Stromal cell of bone marrow (primary cell): ENCODE measurements around the gene NOTCH1.

Experiments used
- DNase-seq: peaks from one replicate; pipeline ENCODE4 v3.0.0-alpha.2; 2012; ENCODE audit warnings: low read depth

The NOTCH1 gene

DNA sequence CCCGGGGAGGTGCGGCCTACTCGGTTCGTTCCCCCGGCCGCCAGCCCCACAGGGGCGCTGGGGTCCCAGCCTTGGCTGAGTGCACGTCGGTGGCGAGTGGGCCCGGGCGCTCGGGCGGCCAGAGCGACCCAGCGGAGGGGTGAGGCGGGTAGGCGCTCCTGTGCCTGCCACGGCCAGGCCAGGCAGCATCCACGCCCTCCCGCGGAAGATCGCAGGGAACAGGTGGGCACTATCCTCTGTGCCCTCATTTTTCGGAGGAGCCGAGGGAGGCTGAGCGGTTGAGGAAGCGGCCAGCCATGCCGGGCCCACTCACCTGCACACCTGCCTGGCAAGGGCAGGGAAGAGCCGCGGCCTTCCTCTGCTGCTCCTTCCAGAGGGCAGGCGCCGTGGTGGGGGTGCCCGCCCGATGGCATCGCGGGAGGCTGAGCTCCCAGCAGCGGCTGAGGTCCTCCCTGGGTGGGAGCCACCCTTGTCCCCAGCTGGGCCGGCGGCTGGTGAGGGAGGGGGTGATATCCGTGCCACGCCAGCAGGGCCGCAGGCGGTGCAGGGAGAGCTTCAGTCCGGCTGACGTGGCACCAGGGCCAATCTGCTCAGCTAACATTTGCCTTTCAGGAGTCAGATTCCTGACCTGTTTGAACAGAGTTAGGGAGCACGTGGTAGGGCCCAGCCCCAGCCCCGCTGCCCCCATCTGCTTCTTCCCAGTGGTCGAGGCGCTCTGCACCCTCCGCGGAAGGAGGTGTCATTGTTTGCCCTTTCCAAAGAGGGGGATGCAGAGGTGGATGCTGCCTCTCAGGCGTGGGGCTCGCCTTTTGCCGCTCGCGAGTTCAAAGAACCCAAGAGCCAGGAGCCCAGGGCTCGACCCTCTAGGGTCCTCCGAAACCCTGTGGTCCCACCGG lies 61.4 kb downstream of the NOTCH1 start:
- DNase-seq: no peak

DNA sequence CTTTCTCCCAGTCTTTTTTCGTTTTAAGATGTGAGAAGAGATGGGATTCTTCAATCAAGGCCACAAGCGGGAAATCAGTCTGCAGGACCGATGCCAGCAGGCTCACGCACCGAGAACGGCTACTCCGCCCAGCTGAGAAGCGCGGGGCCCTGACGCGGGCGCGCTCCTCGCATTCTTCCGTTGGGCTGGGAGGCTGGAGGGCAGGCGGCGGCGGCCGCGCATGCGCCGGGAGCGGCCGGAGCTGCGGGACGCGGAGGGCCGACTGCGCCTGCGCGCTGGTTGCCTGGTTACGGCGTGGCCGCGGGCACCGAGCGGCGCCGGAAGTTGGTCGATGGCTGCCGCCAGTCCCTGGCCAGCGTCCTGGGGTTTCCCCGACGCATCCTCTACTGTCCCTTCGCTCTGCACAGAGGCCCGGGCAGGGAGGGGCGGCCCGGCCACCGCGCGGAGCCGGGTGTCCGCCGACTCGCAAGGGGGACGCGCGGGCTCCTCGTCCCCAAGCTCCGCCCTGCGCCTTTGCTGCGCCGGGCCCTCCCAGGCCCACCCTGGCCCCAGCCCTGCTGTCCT lies 62.2 kb downstream of the NOTCH1 start:
- peak; percentile 65 for DNase-seq

DNA sequence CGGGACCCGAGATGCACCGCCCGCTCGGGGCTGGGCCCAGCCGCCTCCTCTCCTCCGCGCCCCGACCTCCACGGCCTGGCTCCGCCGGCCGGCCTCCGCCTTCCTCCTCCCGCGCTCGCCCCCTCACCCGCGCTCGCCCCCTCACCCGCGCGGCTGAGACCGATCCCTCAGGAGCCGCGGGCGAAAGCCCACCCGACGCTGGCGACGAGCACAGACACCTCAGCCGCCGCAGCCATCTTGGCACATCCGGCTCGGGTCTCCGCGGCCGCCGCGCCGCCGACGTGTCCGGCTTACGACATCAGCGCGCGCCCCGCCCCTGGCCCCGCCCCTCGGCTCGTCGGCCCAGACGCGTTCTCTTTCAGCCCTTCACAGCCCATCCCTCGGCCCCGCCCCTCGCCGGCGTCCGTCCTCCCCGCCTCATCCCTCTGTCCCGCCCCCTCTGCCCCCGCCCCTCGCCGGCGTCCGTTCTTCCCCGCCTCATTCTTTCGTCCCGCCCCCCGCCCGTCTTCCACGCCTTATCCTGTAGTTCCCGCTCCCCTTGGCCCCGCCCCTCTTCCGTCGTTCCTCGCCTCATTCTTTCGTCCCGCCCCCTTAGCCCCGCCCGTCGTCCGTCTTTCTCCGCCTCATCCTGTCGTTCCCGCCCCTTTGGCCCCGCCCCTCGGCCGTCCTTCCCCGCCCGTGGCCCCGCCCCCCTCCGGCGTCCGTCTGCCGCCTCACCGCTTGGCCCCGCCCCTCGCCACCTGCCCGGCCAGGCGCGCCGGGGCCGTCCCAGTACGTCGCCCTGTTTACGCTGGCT lies 62.9 kb downstream of the NOTCH1 start, which contains the start of gene SEC16A:
TSS of gene SEC16A (minus strand) at position 248 of the 796 bp plus-strand sequence. CDS start 5,425 bp downstream, outside the sequence.
- DNase-seq: peak; percentile 94

DNA sequence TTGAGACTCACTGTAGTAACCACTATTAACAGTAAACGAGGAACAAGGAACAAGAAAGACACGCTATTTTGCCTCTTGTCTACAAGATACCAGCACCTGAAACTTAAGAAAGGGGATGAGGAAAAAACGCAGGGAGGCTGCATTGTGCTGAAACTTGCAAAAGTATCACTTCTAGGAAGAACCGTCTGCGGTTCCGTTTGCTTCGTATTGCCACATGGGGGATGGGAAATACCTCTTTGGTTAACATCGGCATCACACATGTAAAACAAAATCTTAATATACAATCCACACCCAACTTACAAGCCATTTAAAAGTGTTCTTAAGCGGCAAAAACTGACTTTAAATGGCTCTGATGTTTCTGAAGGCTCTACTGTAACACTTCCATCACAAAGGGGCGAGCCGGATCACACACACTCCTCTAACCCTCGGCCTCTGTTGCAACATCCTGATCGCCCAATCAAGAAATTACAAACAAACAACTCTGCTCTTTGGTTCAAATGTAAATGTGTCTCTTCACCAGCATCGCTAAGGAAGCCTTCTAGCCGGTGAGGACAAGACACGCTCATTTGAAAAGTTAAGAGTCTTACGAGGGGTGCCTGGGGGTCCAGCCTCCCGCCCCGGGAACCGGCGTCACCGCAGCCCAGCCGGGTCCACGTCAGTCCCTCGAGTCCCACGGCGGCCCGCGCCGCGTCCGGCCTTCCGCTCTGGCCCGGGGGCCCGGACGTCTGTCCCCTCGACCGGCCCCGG lies 63.6 kb downstream of the NOTCH1 start:
- DNase-seq: peak; percentile 18

DNA sequence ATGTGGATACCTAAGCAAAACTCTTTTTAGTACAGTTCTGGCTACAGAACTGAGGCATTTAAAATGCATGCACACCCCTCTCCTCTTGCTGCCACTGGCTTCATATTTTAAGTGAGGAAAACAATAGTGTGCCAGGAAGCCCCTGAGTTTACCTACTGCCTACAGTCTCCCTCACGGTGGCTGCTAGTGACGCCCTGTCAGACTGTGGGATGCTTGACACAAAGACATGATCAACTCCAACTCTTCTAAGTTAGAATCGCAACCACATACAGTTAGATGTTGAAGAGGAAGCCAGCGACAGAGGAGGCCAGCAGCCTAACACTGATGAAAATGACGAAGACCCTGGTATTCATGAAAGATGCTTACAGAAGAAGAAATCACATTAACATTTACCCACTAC lies 64.3 kb downstream of the NOTCH1 start:
- DNase-seq: no peak

DNA sequence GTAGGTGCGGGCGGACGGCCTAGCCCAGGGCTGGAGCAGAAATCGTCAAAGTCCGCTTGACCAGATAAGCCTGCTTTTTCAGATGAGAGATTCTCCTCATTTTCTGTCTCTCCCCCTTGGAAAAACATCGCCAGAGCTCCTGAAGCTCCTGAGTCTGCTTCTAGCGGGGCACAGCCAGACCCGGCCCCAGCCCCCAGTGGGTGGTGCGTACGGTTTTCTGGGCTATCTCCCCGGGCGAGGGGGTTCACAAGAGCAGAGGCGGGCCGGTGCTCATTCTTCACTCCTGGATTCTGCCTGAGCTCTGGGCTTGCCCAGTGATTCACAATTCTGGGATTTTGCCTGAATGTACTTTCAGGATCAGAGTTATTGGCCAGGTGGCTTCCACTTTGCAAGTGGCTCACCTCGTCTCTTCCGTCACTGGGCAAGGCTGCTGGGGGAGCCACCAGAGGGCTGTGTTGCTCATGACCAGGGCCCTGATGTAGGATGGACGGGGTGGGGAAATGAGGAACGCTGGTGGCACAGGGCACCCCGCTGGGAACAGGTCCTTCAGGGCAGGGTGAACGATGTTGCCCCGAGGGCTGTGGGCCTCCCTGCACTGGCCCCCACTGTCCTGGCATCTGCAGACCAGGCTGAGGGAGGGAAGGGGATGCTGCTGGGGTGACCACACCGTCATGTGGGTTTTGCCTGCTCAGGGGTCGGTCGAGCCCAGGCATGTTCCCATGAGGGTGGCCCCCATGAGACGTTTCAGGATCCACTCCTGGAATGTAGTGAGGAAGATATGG lies 69.3 kb downstream of the NOTCH1 start:
- DNase-seq: no peak

DNA sequence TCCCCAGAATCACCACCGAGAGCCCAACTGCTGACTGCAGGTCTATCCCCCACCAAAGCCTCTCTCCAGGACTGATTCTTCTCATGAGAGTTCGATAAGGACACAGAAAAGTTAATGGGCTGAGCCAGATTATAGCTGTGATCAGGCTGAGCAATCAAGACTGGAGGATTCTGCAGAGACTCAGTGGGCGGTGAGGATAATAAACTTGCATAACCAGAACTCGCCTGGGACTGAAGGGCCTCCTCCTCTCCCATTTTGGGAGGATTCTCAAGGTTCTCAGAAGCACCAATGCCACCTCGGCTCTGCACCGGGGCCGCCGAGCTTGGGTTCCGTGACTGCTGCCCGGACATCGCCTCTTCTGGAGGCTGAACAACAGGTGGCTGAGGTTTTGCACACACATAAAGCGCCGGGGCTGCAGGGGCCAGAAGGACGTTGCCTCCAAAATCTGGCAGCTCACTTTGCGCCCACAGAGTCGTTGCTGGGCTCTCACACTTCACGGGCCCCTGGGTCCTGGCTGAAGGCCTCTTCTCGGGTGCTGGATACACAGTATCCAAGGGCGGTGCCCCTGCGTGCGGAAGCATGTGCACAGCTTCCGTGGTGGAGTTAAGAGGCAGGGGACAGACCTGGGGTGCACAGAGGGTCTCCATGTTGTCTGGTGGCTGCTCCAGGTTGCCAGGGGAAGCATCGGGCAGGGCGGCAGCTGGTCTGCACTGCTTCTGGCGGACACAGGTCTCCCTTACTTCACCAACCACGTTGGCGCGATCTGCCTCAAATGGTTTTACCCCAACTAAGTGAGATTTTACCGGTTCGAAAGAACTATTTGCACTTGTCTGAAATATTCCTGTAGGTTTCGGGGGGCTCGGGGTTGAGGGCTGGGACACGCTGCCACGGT lies 70.6 kb downstream of the NOTCH1 start:
- DNase-seq: no peak

DNA sequence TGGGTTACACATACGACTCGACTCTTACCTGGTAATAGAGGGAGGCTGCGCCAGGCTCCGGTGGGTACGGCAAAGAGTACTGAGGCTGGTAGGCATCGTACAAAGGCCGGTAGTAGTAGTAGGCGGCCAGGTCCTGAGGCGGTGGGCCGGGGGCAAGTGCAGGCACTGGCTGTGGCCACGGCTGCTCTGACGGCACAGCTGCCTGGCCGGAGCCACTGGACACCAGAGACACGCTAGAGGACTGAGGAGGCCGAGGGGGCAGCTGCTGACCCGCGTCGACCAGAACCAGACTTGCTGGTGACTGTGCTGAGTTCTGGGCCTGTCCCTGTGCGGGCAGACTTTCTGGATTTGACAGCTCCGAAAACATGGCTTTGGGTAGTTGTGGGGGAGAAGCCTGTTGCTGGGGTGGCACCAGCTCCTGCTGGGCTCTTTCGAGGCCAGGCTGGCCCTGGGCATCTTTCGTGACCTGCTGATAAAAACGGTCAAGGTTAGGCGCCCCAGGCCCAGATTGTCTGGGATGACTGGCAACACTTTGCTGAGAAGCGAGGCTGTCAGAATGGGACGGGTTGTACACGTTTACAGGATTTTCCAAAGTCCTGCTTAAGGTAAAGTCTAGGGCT lies 71.7 kb downstream of the NOTCH1 start:
- no peak for DNase-seq

DNA sequence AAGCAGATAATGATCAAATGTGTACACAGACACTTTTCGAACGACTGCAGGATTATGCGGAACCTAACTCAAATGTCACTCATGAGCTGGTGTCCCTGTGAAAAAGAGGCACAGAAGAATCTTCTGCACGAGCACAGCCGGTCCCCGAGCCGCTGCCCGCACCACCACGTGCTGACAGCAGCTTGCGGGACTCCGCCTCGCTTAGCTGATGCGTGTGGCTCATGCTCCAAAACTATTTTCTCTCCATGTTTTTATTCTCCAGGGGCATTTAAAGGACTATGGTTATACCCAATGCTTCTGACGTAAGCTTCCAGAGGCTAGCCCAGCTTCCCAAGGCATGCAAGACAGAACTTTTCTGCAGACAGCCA lies 72.5 kb downstream of the NOTCH1 start:
- DNase-seq: no peak

DNA sequence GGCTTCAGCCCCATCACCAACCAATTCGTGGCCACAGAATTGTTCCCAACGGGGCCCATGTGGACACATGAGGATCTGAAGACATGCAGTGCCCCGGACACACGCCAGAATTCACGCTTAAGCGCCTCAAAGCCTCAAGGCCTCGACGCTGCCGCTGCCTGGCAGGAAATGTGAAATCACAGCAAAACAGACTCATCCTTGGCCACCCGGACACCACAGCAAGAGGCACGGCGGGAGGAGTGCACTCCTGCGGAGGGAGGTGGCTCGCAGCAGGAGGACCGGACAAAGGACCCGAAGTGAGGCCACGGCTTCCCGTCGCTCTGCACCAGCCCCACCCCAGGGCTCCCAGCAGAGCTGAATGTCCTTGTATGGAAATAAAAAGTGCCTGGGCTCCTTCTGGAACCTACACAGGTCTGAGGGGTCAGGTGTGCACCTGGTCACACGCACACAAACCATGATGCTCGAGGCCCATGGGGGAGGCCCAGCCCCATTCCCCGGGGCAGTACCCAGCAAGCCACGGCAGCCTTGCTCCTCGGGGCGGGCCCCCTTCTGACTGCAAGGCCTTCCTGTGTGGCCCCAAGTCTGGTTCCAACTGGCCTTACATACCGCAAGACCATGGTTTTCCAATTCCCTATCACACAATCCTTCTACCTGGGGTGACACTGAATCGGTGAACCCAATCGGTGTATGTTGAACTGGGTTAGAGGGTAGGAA lies 73.1 kb downstream of the NOTCH1 start:
- DNase-seq: no peak

DNA sequence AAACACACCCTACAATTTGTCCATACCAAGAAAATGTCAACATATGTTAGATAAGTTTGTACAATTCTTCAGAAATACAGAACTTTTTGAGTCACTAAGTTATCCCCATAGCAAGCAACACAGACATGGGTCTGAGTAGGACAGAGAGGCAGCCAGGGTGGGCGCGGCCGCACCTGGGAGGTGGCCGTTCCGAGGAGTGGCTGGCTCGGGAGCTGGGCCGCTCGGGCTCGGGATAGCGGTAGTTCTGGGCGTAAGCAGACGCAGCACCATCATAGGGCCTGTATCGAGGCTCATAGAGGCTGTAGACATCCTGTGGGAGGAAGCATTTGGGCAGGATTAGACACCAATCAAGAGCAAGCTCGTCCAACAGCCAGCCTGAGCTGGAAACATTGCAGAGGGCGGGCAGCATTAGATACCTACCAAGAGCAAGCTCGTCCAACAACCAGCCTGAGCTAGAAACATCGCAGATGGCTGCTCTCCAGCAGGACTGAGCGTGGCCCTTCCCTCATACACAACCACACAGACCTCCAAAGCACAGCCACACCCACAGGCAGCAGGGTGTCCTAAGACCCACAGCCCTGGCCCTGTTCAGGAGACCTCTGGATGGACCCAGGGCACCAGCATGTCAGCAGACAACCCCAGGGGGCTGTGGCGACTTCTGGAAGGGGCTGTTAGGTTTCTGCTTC lies 73.9 kb downstream of the NOTCH1 start:
- no peak for DNase-seq

DNA sequence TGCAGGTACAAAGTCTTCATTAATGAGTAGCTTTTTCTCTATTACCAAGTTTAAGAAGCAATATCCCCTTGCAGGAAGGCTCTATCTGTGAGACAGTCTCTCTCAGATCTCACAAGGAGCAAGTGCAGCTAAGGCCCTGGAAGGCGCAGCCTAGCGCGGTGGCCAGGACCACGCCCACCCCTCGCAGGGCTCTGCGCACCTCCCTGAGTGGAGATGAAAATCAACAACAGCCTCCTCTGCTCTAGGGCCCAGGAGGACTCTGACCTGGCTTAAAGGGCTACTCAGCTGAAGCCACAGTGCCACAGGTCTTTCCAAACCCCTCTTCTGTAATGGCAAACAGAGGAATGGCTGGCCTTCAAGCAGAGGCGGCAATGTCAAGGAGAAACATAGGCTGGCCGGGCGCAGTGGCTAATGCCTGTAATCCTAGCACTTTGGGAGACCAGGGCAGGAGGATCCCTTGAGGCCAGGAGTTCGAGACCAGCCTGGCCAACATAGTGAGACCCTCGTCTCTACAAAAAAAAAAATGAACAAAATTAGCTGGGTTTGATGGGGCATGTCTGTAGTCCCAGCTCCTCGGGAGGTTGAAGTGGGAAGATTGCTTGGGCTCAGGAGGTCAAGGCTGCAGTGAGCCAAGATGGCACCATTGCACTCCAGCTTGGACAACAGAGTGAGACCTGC lies 74.9 kb downstream of the NOTCH1 start:
- no peak for DNase-seq

DNA sequence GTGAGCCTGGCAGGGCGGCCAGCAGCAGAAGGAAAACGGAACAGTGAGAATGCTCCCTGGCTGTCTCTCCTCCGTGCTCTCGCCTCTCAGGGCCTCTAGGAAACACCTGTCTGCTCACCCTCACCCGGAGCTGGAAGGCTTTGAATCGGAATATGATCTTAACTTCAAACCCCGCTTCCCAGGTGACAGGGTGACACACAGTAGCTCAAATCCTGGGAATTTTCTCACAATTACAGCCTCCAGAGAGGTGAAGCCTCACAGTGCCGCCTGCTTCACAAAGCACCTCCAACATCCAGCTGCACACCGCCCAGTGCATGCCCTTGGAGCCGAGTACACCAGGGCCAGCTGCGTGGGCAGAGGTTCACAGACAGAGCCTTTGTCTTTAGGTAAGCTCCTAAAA lies 75.5 kb downstream of the NOTCH1 start:
- DNase-seq: no peak

DNA sequence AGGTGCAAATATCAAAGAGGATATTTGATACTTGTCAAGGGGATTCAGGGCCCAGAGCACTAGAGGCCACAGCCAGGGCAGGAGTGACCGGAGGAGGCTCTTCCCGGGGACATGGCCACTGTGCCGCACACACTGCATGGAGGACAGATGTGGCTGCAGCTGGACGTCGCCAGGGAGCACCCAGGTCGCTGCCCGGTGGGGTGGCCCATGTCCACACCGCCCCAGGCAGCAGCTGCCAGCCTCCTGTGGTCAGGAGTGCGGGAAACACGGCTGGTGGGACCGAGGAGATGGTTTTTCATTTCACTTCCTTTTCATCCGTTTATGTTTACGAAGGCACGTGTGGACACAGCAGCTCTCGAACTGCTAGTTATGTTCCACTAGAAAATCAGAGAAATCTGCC lies 78.1 kb downstream of the NOTCH1 start:
- no peak for DNase-seq

DNA sequence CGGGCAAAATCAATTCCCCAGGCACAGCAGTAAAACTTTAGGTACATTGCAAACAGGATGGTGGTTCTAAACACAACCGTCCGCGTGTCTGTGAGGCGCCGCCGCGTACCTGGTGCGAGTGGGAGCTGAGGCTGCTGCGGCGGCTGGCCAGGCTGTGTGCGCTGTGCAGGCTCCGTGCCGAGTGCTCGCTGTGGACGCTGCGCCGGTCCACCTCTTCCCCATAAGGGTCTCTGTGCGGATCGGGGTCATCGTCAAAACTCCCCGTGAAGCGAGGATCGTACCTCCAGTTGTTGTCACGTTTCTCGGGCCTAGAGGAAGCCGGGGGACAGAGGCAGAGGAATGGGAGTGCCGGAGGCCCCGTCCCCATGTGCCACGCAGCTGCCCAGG lies 79.7 kb downstream of the NOTCH1 start:
- no peak for DNase-seq

DNA sequence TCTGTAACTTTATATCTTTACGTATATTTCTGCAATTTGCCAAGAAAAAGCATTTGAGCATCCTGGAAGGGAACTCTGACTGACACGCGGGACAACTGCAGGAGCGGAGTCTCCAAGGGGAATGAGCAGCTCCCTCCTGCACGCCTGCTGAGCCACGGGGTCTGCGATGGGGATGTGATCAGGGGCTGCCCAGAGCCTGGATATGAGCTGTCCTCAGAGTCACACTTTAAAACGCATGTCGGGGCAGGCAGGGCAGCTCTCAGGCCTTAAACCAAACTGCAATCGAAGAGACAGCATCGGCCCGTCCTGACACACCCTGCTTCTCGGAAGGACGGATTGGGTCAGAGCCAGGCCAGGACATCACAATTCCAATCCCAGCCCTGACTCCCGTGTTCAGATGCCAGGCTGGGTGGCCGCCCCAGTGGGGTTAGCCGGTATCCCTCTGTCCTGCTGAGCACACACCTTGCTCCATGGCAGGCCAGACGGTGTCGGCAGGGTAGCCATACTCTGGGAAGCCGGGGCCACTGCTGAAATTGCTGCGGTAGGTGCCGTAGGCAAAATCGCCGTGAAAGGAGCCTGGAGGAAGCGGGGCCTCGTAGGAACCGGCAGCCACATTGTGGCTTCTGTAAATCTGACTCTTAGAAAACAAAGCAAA lies 80.2 kb downstream of the NOTCH1 start:
- DNase-seq: no peak

DNA sequence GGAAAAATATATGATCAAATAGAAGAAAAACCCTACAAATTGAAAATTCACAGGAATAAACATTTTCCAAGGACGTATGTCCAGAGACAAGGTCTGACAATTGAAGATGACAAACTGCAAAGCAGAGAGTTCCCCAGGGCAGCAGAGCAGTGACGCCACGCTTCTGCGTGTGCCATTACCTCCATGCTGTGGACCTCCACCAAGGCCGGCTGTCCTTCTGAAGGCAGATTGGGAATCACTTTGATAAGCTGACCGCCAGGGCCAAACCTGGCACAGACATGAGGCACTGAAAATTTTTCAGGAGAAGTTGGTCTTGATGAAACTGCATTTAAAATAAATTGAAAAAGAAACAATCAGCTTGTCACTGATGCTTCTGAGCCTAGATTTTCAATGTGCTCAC lies 81.6 kb downstream of the NOTCH1 start:
- DNase-seq: no peak
